SU-DHL-6 (cell line): ENCODE data around the gene DYNC2H1.

Experiments used
- H2AFZ ChIP-seq: fragments of 200-600 bp; sonication (generic); 2 replicates; pipeline ENCODE4 v1.6.1; 2014; ENCODE audit warnings: low read depth, mild to moderate bottlenecking, moderate library complexity, mixed read lengths, antibody characterized with exemption, low read length; ENCODE audit not compliant: severe bottlenecking
- H3F3A ChIP-seq: fragments of 200-600 bp; shearing (Covaris generic); 2 replicates; pipeline ENCODE4 v1.6.0; 2016; ENCODE audit warnings: antibody characterized with exemption, mild to moderate bottlenecking; ENCODE audit not compliant: insufficient read depth
- H3K27ac ChIP-seq: fragments of 200-600 bp; sonication (generic); 2 replicates; pipeline ENCODE4 v1.5.1; 2016; ENCODE audit warnings: low read depth, mild to moderate bottlenecking, low read length, moderate library complexity, mixed read lengths
- H3K27me3 ChIP-seq: fragments of 200-600 bp; sonication (generic), shearing (Covaris generic); 2 replicates; pipeline ENCODE4 v1.6.0; 2014; ENCODE audit warnings: mild to moderate bottlenecking, low read length
- H3K36me3 ChIP-seq: fragments of 200-600 bp; sonication (generic); 2 replicates; pipeline ENCODE4 v1.6.1; 2014; ENCODE audit warnings: mild to moderate bottlenecking, low read length, mixed read lengths
- H3K4me2 ChIP-seq: fragments of 300-600, 200-600 bp; shearing (Covaris generic), sonication (generic); 2 replicates; pipeline ENCODE4 v1.6.0; 2014; ENCODE audit warnings: low read length, low read depth, mild to moderate bottlenecking; ENCODE audit not compliant: poor library complexity, severe bottlenecking
- H3K4me3 ChIP-seq: fragments of 200-600 bp; sonication (generic); 2 replicates; pipeline ENCODE4 v1.5.1; 2014; ENCODE audit warnings: antibody characterized with exemption, low read length, mild to moderate bottlenecking, mixed read lengths; ENCODE audit not compliant: insufficient read depth, poor library complexity, severe bottlenecking
- H3K79me2 ChIP-seq: fragments of 200-600 bp; sonication (generic); 2 replicates; pipeline ENCODE4 v1.6.1; 2014; ENCODE audit warnings: mild to moderate bottlenecking, low read length, moderate library complexity; ENCODE audit not compliant: insufficient read depth
- H3K9ac ChIP-seq: fragments of 200-600 bp; sonication (generic); 2 replicates; pipeline ENCODE4 v1.7.0; 2014; ENCODE audit warnings: mild to moderate bottlenecking, low read length
- H3K9me2 ChIP-seq: fragments of 200-600 bp; sonication (generic); replicated peaks from 2 replicates; pipeline ENCODE4 v1.6.1; 2014; ENCODE audit warnings: low read length; ENCODE audit not compliant: insufficient read depth
- H3K9me3 ChIP-seq: fragments of 200-600 bp; sonication (generic); 2 replicates; pipeline ENCODE4 v1.6.1; 2014; ENCODE audit warnings: low read length, mixed read lengths; ENCODE audit not compliant: insufficient read depth
- H4K20me1 ChIP-seq: fragments of 200-600 bp; sonication (generic); 2 replicates; pipeline ENCODE4 v1.6.1; 2014; ENCODE audit warnings: low read depth, mild to moderate bottlenecking, antibody characterized with exemption, low read length, moderate library complexity, mixed read lengths
- CTCF ChIP-seq: fragments of 200-600 bp; sonication (generic); IDR thresholded peaks from one replicate; pipeline ENCODE4 v1.5.1; 2017; ENCODE audit warnings: antibody characterized with exemption, mild to moderate bottlenecking, low read length, moderate library complexity; ENCODE audit not compliant: insufficient read depth, poor library complexity, severe bottlenecking
- EZH2phosphoT487 ChIP-seq: fragments of 200-600 bp; sonication (generic), shearing (Covaris generic); conservative IDR thresholded peaks from 2 replicates; pipeline ENCODE4 v1.6.1; 2018; ENCODE audit warnings: mild to moderate bottlenecking, antibody characterized with exemption, low read length, moderate library complexity, mixed read lengths

Gene DYNC2H1

GRCh38 chr11:103254123-103254522 is 144.9 kb downstream of the DYNC2H1 start:
- H3K4me3 ChIP-seq = no peak overlapping the region
- no peak overlapping the region for H2AFZ ChIP-seq
- no peaks in the 10 kb centered on the region for H3K9me3 ChIP-seq
- H3K9ac ChIP-seq = no peak overlapping the region
- H3K27ac ChIP-seq = no peak overlapping the region
- H3K4me2 ChIP-seq = no peak overlapping the region
- H3K27me3 ChIP-seq = no peaks in the 10 kb centered on the region
- no peaks in the 10 kb centered on the region for H3K9me2 ChIP-seq
- H4K20me1 ChIP-seq = no peaks in the 10 kb centered on the region
- no peak for TF ChIP-seq EZH2phosphoT487
- no peak for TF ChIP-seq CTCF
- no peaks in the 10 kb centered on the region for H3K79me2 ChIP-seq
- no peaks in the 10 kb centered on the region for H3K36me3 ChIP-seq
- H3F3A ChIP-seq = no peaks in the 10 kb centered on the region

- Histone ChIP-seq H3K36me3 (no peaks in the 10 kb centered on the region), H4K20me1 (no peaks in the 10 kb centered on the region), H3K9ac (no peak overlapping the region), H3F3A (no peaks in the 10 kb centered on the region), H2AFZ (no peak overlapping the region), H3K27me3 (no peaks in the 10 kb centered on the region), H3K4me3 (no peak overlapping the region), H3K9me3 (no peaks in the 10 kb centered on the region), H3K9me2 (no peaks in the 10 kb centered on the region), H3K79me2 (no peaks in the 10 kb centered on the region), H3K27ac (no peak overlapping the region), H3K4me2 (no peak overlapping the region)
- TF ChIP-seq CTCF (no peak), EZH2phosphoT487 (no peak)
These were observed 148.1 kb downstream of the DYNC2H1 start for GRCh38 chr11:103257360-103257759.

GRCh38 chr11:103266167-103266831 is 157.1 kb downstream of the DYNC2H1 start:
- no peaks in the 10 kb centered on the region for H4K20me1 ChIP-seq
- no peak overlapping the region for H3K4me2 ChIP-seq
- TF ChIP-seq EZH2phosphoT487 = no peak
- TF ChIP-seq CTCF = no peak
- H3K9me2 ChIP-seq = no peaks in the 10 kb centered on the region
- H3K9ac ChIP-seq = no peak overlapping the region
- no peak overlapping the region for H2AFZ ChIP-seq
- no peaks in the 10 kb centered on the region for H3K27me3 ChIP-seq
- no peak overlapping the region for H3K4me3 ChIP-seq
- H3K9me3 ChIP-seq = no peaks in the 10 kb centered on the region
- H3K79me2 ChIP-seq = no peaks in the 10 kb centered on the region
- H3K36me3 ChIP-seq = no peaks in the 10 kb centered on the region
- H3F3A ChIP-seq = no peaks in the 10 kb centered on the region
- H3K27ac ChIP-seq = no peak overlapping the region
